ENCODE results near the gene SLC3A2.
"Not testable (repeated sequence)": the region's sequence is repeated elsewhere in the genome, so short reads cannot be mapped to it uniquely, and the experiment has no call there.

SLC3A2 gene

GRCh38 chr11:62852523-62853188 lies 28.0 kb upstream of the SLC3A2 start:
- no peak for FAIRE-seq

GRCh38 chr11:62853279-62853965 lies 27.3 kb upstream of the SLC3A2 start:
- no peak for FAIRE-seq

- no peak for FAIRE-seq
Measured at GRCh38 chr11:62854013-62854824, 26.5 kb upstream of the SLC3A2 start.

- no peak for FAIRE-seq
Measured at GRCh38 chr11:62854825-62855570, 25.7 kb upstream of the SLC3A2 start.

GRCh38 chr11:62855571-62856332 lies 24.9 kb upstream of the SLC3A2 start:
- no peak for FAIRE-seq

- no peak for FAIRE-seq
Measured at GRCh38 chr11:62856333-62856895, 24.3 kb upstream of the SLC3A2 start.

GRCh38 chr11:62857541-62857982 lies 23.1 kb upstream of the SLC3A2 start:
- no peak for FAIRE-seq

GRCh38 chr11:62858201-62858600 lies 22.5 kb upstream of the SLC3A2 start:
- no peak for FAIRE-seq

- not testable (repeated sequence) for FAIRE-seq
Measured at GRCh38 chr11:62859281-62859703, 21.4 kb upstream of the SLC3A2 start.

GRCh38 chr11:62860835-62861563 lies 19.7 kb upstream of the SLC3A2 start:
- FAIRE-seq = no peak

GRCh38 chr11:62861564-62862192 lies 19.0 kb upstream of the SLC3A2 start:
- not testable (repeated sequence) for FAIRE-seq

GRCh38 chr11:62863687-62864335 lies 16.9 kb upstream of the SLC3A2 start:
- FAIRE-seq = no peak

GRCh38 chr11:62865635-62866034 lies 15.1 kb upstream of the SLC3A2 start:
- no peak for FAIRE-seq

- no peak for FAIRE-seq
Measured at GRCh38 chr11:62874851-62875250, 5.8 kb upstream of the SLC3A2 start.

- no peak for FAIRE-seq
Measured at GRCh38 chr11:62875698-62876478, 4.8 kb upstream of the SLC3A2 start.

GRCh38 chr11:62876712-62877111 lies 4.0 kb upstream of the SLC3A2 start:
- no peak for FAIRE-seq

- no peak for FAIRE-seq
Measured at GRCh38 chr11:62879235-62879978, 1.3 kb upstream of the SLC3A2 start.

- FAIRE-seq = no peak
Measured at GRCh38 chr11:62880231-62880802, 379 bp upstream of the SLC3A2 start.
